Kidney (tissue), 14 donors: ENCODE measurements around the gene HTR1D. TPM values are rescaled to one million over a fixed set of nuclear protein-coding genes. Genes with fewer than 3 reads are reported as not detected.

ENCODE experiments used
- DNase-seq, 5 donors: peaks; one replicate each; pipeline ENCODE4 v3.0.0-alpha.2; 2013 to 2020
- FAIRE-seq: peaks from 2 replicates; lab custom pipeline; 2012; peaks lifted over from hg19 to GRCh38; lab: Jason Lieb, UNC
- H3K27ac ChIP-seq, 2 donors: one replicate each; pipeline ENCODE4 v1.7.0; 2013; ENCODE audit warnings: low read depth in 2 of 2, low read length in 2 of 2, inconsistent platforms in 1 of 2
- H3K27me3 ChIP-seq: one replicate; pipeline ENCODE4 v1.7.1; 2013; ENCODE audit warnings: low read length, inconsistent platforms; ENCODE audit not compliant: control insufficient read depth, insufficient read depth
- H3K36me3 ChIP-seq, 3 donors: one replicate each; pipeline versions ENCODE4 v1.7.0 to v1.7.1; 2013; ENCODE audit warnings: low read length in 3 of 3, control low read depth in 1 of 3, inconsistent platforms in 1 of 3; ENCODE audit not compliant: insufficient read depth in 3 of 3, control insufficient read depth in 2 of 3
- H3K4me1 ChIP-seq, 3 donors: one replicate each; pipeline versions ENCODE4 v1.7.0 to v1.7.1; 2013; ENCODE audit warnings: low read length in 3 of 3, inconsistent platforms in 1 of 3, low read depth in 1 of 3; ENCODE audit not compliant: control insufficient read depth in 2 of 3, insufficient read depth in 2 of 3
- H3K4me3 ChIP-seq, 3 donors: one replicate each; pipeline versions ENCODE4 v1.7.0 to v1.8.1; 2013; ENCODE audit warnings: low read length in 3 of 3, control low read depth in 1 of 3, inconsistent platforms in 1 of 3
- H3K9ac ChIP-seq, 3 donors: one replicate each; pipeline versions ENCODE4 v1.7.0 to v1.7.1; 2013; ENCODE audit warnings: low read length in 3 of 3, control low read depth in 1 of 3, inconsistent platforms in 1 of 3
- H3K9me3 ChIP-seq, 3 donors: one replicate each; pipeline versions ENCODE4 v1.7.0 to v1.7.1; 2013; ENCODE audit warnings: low read length in 3 of 3, control low read depth in 1 of 3, inconsistent platforms in 1 of 3; ENCODE audit not compliant: control insufficient read depth in 2 of 3, insufficient read depth in 1 of 3
- CTCF ChIP-seq: IDR thresholded peaks from 3 replicates; pipeline ENCODE4 v1.5.1; 2012; ENCODE audit warnings: mild to moderate bottlenecking, moderate library complexity, borderline replicate concordance; ENCODE audit not compliant: insufficient read depth; ENCODE audit errors: extremely low read depth
- intact Hi-C: fragments of 100-400 bp; cut with DNase I; formaldehyde crosslinking; loops from one replicate; pipeline ENCODE4 v1.11.1; 2022
- polyA plus RNA-seq: library from polyadenylated mRNA; stranded (reverse); fragments of 350-450 nt; fragmentation: Illumina TruSeq; extraction: RNeasy Lipid Tissue Mini Kit (QIAGEN cat#74804); gene quantifications from one replicate; pipeline ENCODE4 v1.2.3, GENCODE V29; 2014; ENCODE audit warnings: low read depth, low replicate concordance; ENCODE audit not compliant: insufficient read depth
- total RNA-seq: library from RNA; stranded (reverse); fragmentation: NEBNext Ultra II Directional; extraction: Animal tissue kit (Norgen Biotek cat#: 25700); gene quantifications from one replicate; pipeline ENCODE4 v1.2.1, GENCODE V29; 2021
- donor health status: control.
- donor health status: control.
- donor health status: control.
- donor health status: control.
- donor health status: control.
- donor health status: DM: yes; HTN: yes; CAD: no.
- donor health status: Normal renal cell carcinoma (clear cell type).

The HTR1D gene
- total and polyA plus RNA-seq, 2 donors from 2014 or later: 0.09 TPM; not detected in 1

- Histone ChIP-seq H3K4me3 (no peak overlapping the region), H3K36me3 (no peaks in the 10 kb centered on the region), H3K27ac (no peak overlapping the region), H3K9ac (no peak overlapping the region), H3K4me1 (peaks cover 0 to 14% (median 4%) of the 10 kb centered on the region in 3 donors), H3K9me3 (no peaks in the 10 kb centered on the region), H3K27me3 (no peaks in the 10 kb centered on the region)
- no peak for FAIRE-seq
- DNase-seq: no peak
- intact Hi-C loops: loop anchor here (10.0 kb wide), 1 partner anchor 205 kb away; the partner anchor contains the start of gene LACTBL1
- no peak for TF ChIP-seq CTCF
Observed at GRCh38 chr1:23179862-23180261, 37.4 kb downstream of the HTR1D start.

DNA sequence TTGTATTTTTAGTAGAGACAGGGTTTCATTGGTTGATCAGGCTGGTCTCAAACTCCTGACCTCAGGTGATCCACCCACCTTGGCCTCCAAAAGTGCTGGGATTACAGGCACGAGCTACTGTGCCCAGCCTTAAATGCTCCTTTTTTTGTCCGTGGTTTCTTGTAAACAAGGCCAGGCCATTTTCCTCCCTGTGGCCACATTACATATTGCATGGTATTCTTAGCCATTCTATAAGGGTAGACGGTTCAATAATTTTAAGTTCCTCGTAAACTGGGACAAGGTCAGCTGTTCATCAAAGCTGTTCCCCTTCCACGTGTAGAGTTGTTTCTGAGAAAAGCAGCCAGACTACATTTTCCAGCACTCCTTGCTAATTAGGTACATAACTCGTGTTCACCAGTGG lies 38.4 kb downstream of the HTR1D start:
- Histone ChIP-seq H3K9ac (no peak overlapping the region), H3K27me3 (no peaks in the 10 kb centered on the region), H3K4me3 (no peak overlapping the region), H3K4me1 (peaks cover 0 to 11% (median 4%) of the 10 kb centered on the region in 3 donors), H3K27ac (no peak overlapping the region), H3K36me3 (no peaks in the 10 kb centered on the region), H3K9me3 (no peaks in the 10 kb centered on the region)
- no peak for TF ChIP-seq CTCF
- intact Hi-C loops: no loop called here
- peak in 2 of 5 donors; percentile 59 to 61 for DNase-seq
- no peak for FAIRE-seq

- Histone ChIP-seq H3K9me3 (no peaks in the 10 kb centered on the region), H3K9ac (peak overlapping the region in 2 of 3 donors; percentile 74 to 84), H3K4me3 (peak overlapping the region in 2 of 3 donors; percentile 78 to 79), H3K27ac (no peak overlapping the region), H3K4me1 (peaks cover 0 to 11% (median 4%) of the 10 kb centered on the region in 3 donors), H3K27me3 (no peaks in the 10 kb centered on the region), H3K36me3 (no peaks in the 10 kb centered on the region)
- intact Hi-C loops: no loop called here
- FAIRE-seq (no peak), DNase-seq (no peak)
- no peak for TF ChIP-seq CTCF
Observed at GRCh38 chr1:23178414-23178813, 38.9 kb downstream of the HTR1D start.
